HG03342 (cell line): ENCODE measurements around the gene CUL4A.
"Not testable (repeated sequence)": the region's sequence is repeated elsewhere in the genome, so short reads cannot be mapped to it uniquely, and the experiment has no call there.

Source experiments
- ATAC-seq: cut with Tn5 transposase; IDR thresholded peaks from one replicate; pipeline ENCODE4 v1.9.1; 2021; ENCODE audit warnings: mild to moderate bottlenecking, moderate library complexity; ENCODE audit not compliant: unreplicated experiment

Gene CUL4A

GRCh38 chr13:113233101-113233500 lies 23.7 kb downstream of the CUL4A start:
- no peak for ATAC-seq

GRCh38 chr13:113238536-113238935 lies 29.1 kb downstream of the CUL4A start:
- ATAC-seq = no peak

GRCh38 chr13:113239357-113239756 lies 29.9 kb downstream of the CUL4A start:
- no peak for ATAC-seq

- ATAC-seq = no peak
Measured at GRCh38 chr13:113239986-113240385, 30.6 kb downstream of the CUL4A start.

- ATAC-seq = not testable (repeated sequence)
Measured at GRCh38 chr13:113241623-113242022, 32.2 kb downstream of the CUL4A start.

GRCh38 chr13:113243847-113244246 lies 34.4 kb downstream of the CUL4A start:
- no peak for ATAC-seq

- no peak for ATAC-seq
Measured at GRCh38 chr13:113245849-113246796, 36.7 kb downstream of the CUL4A start.

GRCh38 chr13:113252516-113253095 lies 43.2 kb downstream of the CUL4A start:
- ATAC-seq = no peak

GRCh38 chr13:113257908-113258307 lies 48.5 kb downstream of the CUL4A start:
- ATAC-seq = not testable (repeated sequence)

GRCh38 chr13:113258321-113259054 lies 49.1 kb downstream of the CUL4A start:
- no peak for ATAC-seq

GRCh38 chr13:113260996-113261395 lies 51.6 kb downstream of the CUL4A start:
- ATAC-seq = no peak

- ATAC-seq = not testable (repeated sequence)
Measured at GRCh38 chr13:113263016-113263415, 53.6 kb downstream of the CUL4A start.

GRCh38 chr13:113267642-113268405 lies 58.4 kb downstream of the CUL4A start:
- ATAC-seq = no peak

GRCh38 chr13:113272031-113272430 lies 62.6 kb downstream of the CUL4A start:
- no peak for ATAC-seq

- ATAC-seq = no peak
Measured at GRCh38 chr13:113272701-113273181, 63.3 kb downstream of the CUL4A start.

- ATAC-seq = no peak
Measured at GRCh38 chr13:113273321-113273720, 63.9 kb downstream of the CUL4A start.

GRCh38 chr13:113273851-113274590 lies 64.6 kb downstream of the CUL4A start:
- ATAC-seq = no peak

- no peak for ATAC-seq
Measured at GRCh38 chr13:113274721-113275120, 65.3 kb downstream of the CUL4A start.

- ATAC-seq = no peak
Measured at GRCh38 chr13:113275387-113275786, 66.0 kb downstream of the CUL4A start.

GRCh38 chr13:113280126-113280525 lies 70.7 kb downstream of the CUL4A start:
- ATAC-seq = no peak
